ENCODE results near the gene SLC35F1.

Gene SLC35F1

DNA sequence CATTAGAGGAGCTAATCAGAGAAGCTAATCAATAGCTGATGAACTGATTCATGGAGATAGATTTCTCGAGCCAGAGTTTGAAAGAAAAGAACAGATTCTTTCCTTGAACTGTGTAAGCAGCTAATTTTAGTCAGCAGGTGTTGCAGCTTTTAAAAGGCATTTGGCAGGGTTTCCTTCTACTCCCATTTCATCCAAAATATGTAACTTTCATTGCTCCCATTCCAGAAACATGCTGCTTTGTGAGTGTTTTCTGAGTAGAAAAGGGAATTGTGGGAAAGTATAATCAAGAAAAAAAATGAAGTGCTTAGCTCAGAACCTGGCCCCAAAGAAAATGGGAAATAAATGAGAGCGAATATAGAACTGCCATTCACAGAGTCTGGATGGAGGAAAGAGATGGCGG lies 20.8 kb downstream of the SLC35F1 start:
- no peak for DNase-seq (ENCODE audit: low read depth in 1 of 2, low spot score in 1 of 2)

DNA sequence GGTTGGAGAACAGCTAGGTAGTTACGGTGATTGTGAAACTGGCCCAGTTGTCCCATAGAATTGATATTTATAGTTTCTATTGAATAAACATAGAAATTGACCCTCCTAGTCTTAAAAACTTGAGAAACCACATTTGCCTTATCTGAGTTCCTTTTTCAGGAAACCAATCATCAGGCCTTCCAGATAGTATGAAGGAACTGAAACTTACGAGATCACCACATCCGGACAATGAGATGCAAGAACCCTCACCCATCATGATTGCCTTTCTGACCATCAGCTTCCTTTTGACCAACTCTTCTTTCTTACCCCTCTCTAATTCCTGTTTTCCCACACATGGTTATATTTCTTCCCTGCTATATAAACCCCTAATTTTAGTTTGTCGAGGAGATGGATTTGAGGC lies 21.8 kb downstream of the SLC35F1 start:
- Histone ChIP-seq H3K4me3 (replicated peaks; ENCODE audit: insufficient read depth, low read length) (no peak overlapping the region), H3K27ac (replicated peaks) (no peak overlapping the region), H3K27me3 (ENCODE audit: insufficient read depth, poor library complexity, severe bottlenecking) (no peaks in the 10 kb centered on the region)
- DNase-seq (ENCODE audit: low read depth in 1 of 2, low spot score in 1 of 2): peak in 1 of 2 experiments; percentile 28
- TF ChIP-seq GABPA (IDR thresholded peaks at IDR 0.05; ENCODE audit: low read depth) (no peak), SPI1 (IDR thresholded peaks at IDR 0.05; ENCODE audit: borderline replicate concordance, low read depth) (no peak), POLR2AphosphoS5 (IDR thresholded peaks at IDR 0.05; ENCODE audit: low read depth) (no peak)
- TF ChIP-seq, protein P1, sequence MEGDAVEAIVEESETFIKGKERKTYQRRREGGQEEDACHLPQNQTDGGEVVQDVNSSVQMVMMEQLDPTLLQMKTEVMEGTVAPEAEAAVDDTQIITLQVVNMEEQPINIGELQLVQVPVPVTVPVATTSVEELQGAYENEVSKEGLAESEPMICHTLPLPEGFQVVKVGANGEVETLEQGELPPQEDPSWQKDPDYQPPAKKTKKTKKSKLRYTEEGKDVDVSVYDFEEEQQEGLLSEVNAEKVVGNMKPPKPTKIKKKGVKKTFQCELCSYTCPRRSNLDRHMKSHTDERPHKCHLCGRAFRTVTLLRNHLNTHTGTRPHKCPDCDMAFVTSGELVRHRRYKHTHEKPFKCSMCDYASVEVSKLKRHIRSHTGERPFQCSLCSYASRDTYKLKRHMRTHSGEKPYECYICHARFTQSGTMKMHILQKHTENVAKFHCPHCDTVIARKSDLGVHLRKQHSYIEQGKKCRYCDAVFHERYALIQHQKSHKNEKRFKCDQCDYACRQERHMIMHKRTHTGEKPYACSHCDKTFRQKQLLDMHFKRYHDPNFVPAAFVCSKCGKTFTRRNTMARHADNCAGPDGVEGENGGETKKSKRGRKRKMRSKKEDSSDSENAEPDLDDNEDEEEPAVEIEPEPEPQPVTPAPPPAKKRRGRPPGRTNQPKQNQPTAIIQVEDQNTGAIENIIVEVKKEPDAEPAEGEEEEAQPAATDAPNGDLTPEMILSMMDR (IDR thresholded peaks at IDR 0.05; ENCODE audit: insufficient read depth, low read length): no peak
- TF ChIP-seq, protein P2, sequence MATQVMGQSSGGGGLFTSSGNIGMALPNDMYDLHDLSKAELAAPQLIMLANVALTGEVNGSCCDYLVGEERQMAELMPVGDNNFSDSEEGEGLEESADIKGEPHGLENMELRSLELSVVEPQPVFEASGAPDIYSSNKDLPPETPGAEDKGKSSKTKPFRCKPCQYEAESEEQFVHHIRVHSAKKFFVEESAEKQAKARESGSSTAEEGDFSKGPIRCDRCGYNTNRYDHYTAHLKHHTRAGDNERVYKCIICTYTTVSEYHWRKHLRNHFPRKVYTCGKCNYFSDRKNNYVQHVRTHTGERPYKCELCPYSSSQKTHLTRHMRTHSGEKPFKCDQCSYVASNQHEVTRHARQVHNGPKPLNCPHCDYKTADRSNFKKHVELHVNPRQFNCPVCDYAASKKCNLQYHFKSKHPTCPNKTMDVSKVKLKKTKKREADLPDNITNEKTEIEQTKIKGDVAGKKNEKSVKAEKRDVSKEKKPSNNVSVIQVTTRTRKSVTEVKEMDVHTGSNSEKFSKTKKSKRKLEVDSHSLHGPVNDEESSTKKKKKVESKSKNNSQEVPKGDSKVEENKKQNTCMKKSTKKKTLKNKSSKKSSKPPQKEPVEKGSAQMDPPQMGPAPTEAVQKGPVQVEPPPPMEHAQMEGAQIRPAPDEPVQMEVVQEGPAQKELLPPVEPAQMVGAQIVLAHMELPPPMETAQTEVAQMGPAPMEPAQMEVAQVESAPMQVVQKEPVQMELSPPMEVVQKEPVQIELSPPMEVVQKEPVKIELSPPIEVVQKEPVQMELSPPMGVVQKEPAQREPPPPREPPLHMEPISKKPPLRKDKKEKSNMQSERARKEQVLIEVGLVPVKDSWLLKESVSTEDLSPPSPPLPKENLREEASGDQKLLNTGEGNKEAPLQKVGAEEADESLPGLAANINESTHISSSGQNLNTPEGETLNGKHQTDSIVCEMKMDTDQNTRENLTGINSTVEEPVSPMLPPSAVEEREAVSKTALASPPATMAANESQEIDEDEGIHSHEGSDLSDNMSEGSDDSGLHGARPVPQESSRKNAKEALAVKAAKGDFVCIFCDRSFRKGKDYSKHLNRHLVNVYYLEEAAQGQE (IDR thresholded peaks at IDR 0.05; ENCODE audit: insufficient replicate concordance, low read depth): no peak

More for the DNA sequence above, 20.8 kb downstream of the SLC35F1 start:
- Histone ChIP-seq H3K4me3 (replicated peaks; ENCODE audit: insufficient read depth, low read length) (no peak overlapping the region), H3K27me3 (ENCODE audit: insufficient read depth, poor library complexity, severe bottlenecking) (no peaks in the 10 kb centered on the region), H3K27ac (replicated peaks) (no peak overlapping the region)
- TF ChIP-seq SPI1 (IDR thresholded peaks at IDR 0.05; ENCODE audit: borderline replicate concordance, low read depth): no peak
- TF ChIP-seq, protein P1 (IDR thresholded peaks at IDR 0.05; ENCODE audit: insufficient read depth, low read length): no peak
- TF ChIP-seq GABPA (IDR thresholded peaks at IDR 0.05; ENCODE audit: low read depth): no peak
- TF ChIP-seq, protein P2 (IDR thresholded peaks at IDR 0.05; ENCODE audit: insufficient replicate concordance, low read depth): no peak
- TF ChIP-seq POLR2AphosphoS5 (IDR thresholded peaks at IDR 0.05; ENCODE audit: low read depth): no peak

DNA sequence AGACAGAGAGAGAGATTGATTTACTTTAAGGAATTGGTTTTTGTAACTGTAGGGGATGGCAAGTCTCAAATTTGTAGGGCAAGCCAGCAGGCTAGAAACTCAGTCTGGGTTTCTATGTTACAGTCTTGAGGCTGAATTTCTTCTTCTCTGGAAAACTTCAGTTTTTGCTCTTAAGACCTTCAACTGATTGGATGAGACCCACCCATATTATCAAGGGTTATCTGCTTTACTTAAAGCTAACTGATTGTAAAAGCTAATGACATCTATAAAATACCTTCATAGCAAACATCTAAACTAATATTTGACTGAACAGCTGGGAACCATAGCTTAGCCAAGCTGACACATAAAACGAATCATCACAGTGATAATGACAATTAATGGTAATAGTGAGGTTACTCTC lies 22.4 kb downstream of the SLC35F1 start:
- H3K27ac ChIP-seq (replicated peaks): no peak overlapping the region
- no peak overlapping the region for H3K4me3 ChIP-seq (replicated peaks; ENCODE audit: insufficient read depth, low read length)
- TF ChIP-seq, protein P1 (IDR thresholded peaks at IDR 0.05; ENCODE audit: insufficient read depth, low read length): no peak
- no peak for TF ChIP-seq SPI1 (IDR thresholded peaks at IDR 0.05; ENCODE audit: borderline replicate concordance, low read depth)
- TF ChIP-seq, protein P2 (IDR thresholded peaks at IDR 0.05; ENCODE audit: insufficient replicate concordance, low read depth): no peak
- TF ChIP-seq GABPA (IDR thresholded peaks at IDR 0.05; ENCODE audit: low read depth): no peak
- no peak for TF ChIP-seq POLR2AphosphoS5 (IDR thresholded peaks at IDR 0.05; ENCODE audit: low read depth)
- DNase-seq (ENCODE audit: low read depth in 1 of 2, low spot score in 1 of 2): no peak
- H3K27me3 ChIP-seq (ENCODE audit: insufficient read depth, poor library complexity, severe bottlenecking): no peaks in the 10 kb centered on the region

All from HL-60 (cell line).